NCI-H2029 (cell line): ENCODE measurements around the gene OR6B1.
"Not testable (repeated sequence)": the region's sequence is repeated elsewhere in the genome, so short reads cannot be mapped to it uniquely, and the experiment has no call there.

Experiments
- DNase-seq: peaks from one replicate; lab custom pipeline; 2025; lab: John Stamatoyannopoulos, UW

OR6B1 gene

GRCh38 chr7:144006029-144006691 is 6.0 kb downstream of the OR6B1 start:
- DNase-seq = no peak

GRCh38 chr7:144006692-144007042 is 6.5 kb downstream of the OR6B1 start:
- no peak for DNase-seq

- DNase-seq = no peak
Measured at GRCh38 chr7:144009361-144009760, 9.2 kb downstream of the OR6B1 start.

GRCh38 chr7:144010061-144010460 is 9.9 kb downstream of the OR6B1 start:
- DNase-seq = not testable (repeated sequence)

GRCh38 chr7:144010821-144011220 is 10.7 kb downstream of the OR6B1 start:
- not testable (repeated sequence) for DNase-seq

- DNase-seq = no peak
Measured at GRCh38 chr7:144011458-144012230, 11.5 kb downstream of the OR6B1 start.

- no peak for DNase-seq
Measured at GRCh38 chr7:144018065-144018464, 17.9 kb downstream of the OR6B1 start.

GRCh38 chr7:144019457-144019856 is 19.3 kb downstream of the OR6B1 start:
- DNase-seq = no peak

- no peak for DNase-seq
Measured at GRCh38 chr7:144020340-144020739, 20.2 kb downstream of the OR6B1 start.

- DNase-seq = no peak
Measured at GRCh38 chr7:144022169-144022568, 22.0 kb downstream of the OR6B1 start.

GRCh38 chr7:144023171-144023827 is 23.2 kb downstream of the OR6B1 start:
- no peak for DNase-seq

GRCh38 chr7:144024213-144024612 is 24.1 kb downstream of the OR6B1 start:
- no peak for DNase-seq

GRCh38 chr7:144026203-144026883 is 26.2 kb downstream of the OR6B1 start:
- no peak for DNase-seq

GRCh38 chr7:144027070-144027469 is 26.9 kb downstream of the OR6B1 start:
- no peak for DNase-seq

GRCh38 chr7:144027974-144028373 is 27.9 kb downstream of the OR6B1 start:
- DNase-seq = no peak

- DNase-seq = no peak
Measured at GRCh38 chr7:144028547-144028946, 28.4 kb downstream of the OR6B1 start.

- no peak for DNase-seq
Measured at GRCh38 chr7:144032516-144032915, 32.4 kb downstream of the OR6B1 start.

GRCh38 chr7:144032985-144033709 is 33.0 kb downstream of the OR6B1 start:
- DNase-seq = no peak

- no peak for DNase-seq
Measured at GRCh38 chr7:144035385-144035784, 35.3 kb downstream of the OR6B1 start.

GRCh38 chr7:144036302-144036885 is 36.3 kb downstream of the OR6B1 start:
- DNase-seq = no peak

GRCh38 chr7:144037414-144038035 is 37.4 kb downstream of the OR6B1 start:
- no peak for DNase-seq
